Dermis lymphatic vessel endothelial cell (primary cell): ENCODE data around the gene UNG. TPM values are rescaled to one million over a fixed set of nuclear protein-coding genes. Genes with fewer than 3 reads are reported as not detected.

Experiments used
- total RNA-seq: library from RNA; depleted of rRNA; stranded (reverse); fragments of >200 nt; gene quantifications from 2 replicates; pipeline ENCODE4 v1.2.1, GENCODE V29; 2014

Gene UNG
- 19.6 and 21.3 TPM in 2 replicates for total RNA-seq

DNA sequence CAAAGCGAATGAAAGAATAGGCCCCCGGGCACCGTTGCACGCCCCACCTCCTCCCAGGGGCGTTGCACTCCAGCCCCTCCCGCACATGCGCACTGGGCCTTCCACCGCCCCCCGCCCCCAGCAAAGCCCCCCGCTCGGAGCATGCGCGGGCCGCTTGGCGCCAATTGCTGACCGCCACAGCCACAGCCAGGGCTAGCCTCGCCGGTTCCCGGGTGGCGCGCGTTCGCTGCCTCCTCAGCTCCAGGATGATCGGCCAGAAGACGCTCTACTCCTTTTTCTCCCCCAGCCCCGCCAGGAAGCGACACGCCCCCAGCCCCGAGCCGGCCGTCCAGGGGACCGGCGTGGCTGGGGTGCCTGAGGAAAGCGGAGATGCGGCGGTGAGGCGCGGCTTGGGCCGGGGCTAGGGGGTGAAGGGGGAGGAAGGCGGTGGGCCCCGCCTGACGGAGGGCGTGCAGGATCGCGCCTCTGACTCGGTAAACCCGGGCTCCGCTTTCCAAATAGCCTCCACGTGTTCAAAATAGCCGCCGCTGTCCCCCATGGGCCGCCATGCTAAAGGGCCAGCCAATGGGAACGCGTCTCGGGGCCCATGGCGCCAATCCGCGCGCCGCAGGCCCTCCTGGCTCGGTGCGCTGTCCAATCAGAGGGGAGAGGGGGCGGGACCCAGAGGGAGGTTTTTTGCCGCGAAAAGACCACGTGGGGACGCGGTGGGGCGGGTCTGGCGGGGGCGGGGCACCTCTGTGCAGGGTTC lies at the start of gene UNG:
Gene UNG, plus strand, starts transcription at position 163 of the 748 bp plus-strand sequence. Its CDS starts 83 bp downstream, at position 246.

DNA sequence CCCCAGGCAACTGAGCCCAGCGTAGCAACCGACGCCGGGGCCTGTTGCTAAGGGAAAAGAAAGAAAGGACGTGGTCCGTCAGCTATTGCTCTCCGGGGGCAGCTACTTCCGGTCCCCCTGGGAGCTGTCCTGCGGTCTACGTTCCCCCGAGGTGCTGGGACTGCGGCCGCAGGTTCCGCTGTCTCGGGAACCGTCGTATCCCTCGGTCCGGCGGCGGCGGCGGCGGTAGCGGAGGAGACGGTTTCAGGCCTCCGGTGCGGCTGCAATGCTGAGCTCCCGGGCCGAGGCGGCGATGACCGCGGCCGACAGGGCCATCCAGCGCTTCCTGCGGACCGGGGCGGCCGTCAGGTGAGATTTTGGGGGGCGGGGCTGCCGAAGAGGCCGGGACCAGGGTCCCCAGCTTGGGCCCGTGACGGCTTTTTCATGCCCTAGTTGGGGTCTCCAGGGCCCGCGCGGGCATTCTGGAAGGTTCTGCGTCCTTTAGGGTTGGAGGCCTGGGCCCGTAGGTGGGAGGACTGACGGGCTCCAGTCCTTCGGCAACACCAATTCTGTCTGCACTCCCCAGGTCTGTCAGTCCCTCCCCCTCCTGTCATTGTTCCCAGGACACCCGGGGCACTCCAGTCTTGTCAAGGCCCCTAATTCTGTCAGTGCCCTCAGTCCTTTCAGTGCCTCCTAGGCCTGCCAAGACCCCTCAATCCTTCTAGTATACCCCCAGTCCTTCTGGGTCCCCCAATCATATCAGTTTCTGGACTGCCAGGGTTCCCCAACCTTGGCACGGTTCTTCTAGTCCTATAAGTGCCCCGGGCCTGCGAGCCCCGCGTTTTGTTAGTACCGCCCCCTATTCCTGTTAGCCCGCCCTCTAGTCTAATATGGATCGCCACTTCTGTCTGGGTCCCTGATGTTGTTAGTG lies 44.7 kb upstream of the UNG start, which contains the start of gene USP30:
Gene USP30, plus strand, starts transcription at position 163 of the 910 bp plus-strand sequence. Its CDS starts 103 bp downstream, at position 266.

DNA sequence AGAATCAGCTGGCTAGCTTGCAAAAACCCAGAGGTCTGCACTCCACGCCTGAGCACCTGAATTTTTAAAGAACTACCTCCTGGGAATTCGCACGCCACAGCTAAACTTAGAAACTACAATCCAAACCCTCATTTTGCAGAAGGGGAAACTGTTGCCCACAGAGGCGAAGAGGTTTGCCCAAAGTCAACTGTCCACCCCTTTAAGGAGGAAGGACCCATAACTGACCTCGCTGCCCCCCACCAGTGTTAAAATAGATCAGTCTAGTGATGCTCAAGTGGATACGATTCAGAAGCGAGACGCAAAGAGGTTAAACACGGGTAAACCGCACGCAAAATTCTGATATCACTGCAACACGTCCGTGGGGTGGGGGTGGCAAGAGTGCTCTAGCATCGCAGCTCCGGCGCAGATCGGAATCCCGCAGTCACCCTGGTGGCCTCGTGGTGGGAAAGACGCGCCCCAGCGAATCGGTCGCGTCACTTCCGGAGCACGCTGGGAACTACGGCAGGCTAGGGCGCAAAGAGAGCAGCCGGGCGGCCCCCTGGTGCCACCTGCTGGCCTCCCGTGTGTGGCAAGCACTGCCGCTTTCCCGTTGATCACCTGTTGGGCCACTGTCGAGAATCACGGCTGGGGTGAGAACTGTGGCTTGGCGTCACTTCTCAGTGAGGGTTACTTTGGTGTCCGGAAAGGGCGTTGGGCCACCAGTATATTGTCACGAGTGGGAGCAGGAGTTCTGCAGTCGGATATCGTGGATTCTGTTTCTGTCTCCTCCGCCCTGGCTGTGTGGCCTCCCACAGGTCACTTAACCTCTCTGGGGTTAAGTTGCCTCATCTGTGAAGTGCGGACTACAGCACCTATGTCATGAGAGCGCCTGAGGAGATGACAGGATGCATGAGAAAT lies 4.1 kb upstream of the UNG start, which contains the start of gene ALKBH2:
Gene ALKBH2, minus strand, starts transcription at position 451 of the 897 bp plus-strand sequence. CDS start 686 bp downstream, outside the sequence.

DNA sequence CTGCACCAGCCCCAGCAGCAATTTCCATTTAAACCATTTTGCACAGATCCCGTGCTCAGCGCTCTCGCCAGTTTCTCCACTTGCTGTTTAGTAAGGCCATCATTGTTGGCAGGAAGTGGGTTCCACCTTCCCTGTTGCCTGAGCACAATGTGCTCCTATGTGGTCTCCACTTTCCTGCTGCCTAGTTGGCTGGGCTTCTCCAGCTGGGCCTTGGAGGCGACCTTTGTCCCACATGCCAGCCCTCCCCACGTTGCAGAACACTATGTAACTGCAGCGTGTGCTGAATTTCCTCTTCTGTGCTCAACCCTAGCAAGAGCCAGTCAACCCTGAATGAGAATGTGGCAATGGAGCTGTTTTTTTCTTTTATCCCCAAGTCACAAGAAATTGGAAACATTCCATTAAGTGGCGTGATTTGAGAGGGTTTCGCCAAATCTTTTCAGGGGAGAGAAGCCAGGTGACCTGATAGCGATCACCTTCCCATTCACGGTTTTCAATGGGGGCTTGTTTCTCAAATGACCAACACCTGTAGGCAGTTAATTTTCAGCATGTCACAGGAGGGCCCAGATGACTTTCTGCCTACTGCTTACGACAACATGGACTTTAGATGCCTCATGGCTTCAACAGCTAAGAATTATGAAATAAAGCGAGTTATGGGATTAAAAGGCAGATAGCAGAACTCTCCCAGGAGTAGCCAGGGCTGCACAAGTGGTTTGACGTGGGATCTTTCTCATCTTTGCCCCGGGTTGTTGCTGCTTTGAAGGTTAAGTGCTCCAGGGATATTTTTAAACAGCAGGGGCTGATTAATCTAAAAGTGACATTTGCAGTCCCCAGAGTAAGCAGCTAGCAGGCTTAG lies 18.6 kb downstream of the UNG start, which contains the start of gene ACACB:
Gene ACACB, plus strand, starts transcription at position 830 of the 853 bp plus-strand sequence. CDS start 22,819 bp downstream, outside the sequence.

Other genes with a start within 250 kb of the UNG start
- gene SSH1, start 240.0 kb upstream of the UNG start, total RNA-seq, result 20.0 and 23.9 TPM in 2 replicates
- not detected in 2 replicates for gene DAO, start 217.5 kb upstream of the UNG start, total RNA-seq
- gene SVOP, start 76.5 kb upstream of the UNG start, total RNA-seq, result not detected in 2 replicates
- 5.5 and 6.5 TPM in 2 replicates for gene USP30, start 45.0 kb upstream of the UNG start, total RNA-seq
- 3.4 and 9.4 TPM in 2 replicates for gene ALKBH2, start 4.1 kb upstream of the UNG start, total RNA-seq
- 3.1 and 9.1 TPM in 2 replicates for gene ACACB, start 19.0 kb downstream of the UNG start, total RNA-seq
- gene FOXN4, start 211.7 kb downstream of the UNG start, total RNA-seq, result not detected in 2 replicates